K562 (cell line): Measurements from ENCODE around the gene CLEC2L. TPM values are rescaled to one million over a fixed set of nuclear protein-coding genes. Genes with fewer than 3 reads are reported as not detected.

ENCODE experiments used
- ATAC-seq: fragments of 200-7000 bp; cut with Tn5 transposase; 3 replicates; pipeline ENCODE4 v1.9.1; 2020; ENCODE audit warnings: moderate library complexity
- BruUV-seq: library from RNA; stranded (reverse); fragments of 400-500 nt; replicated peaks from 2 replicates; lab custom pipeline; 2021; lab: Mats Ljungman, UMichigan
- CTCF ChIA-PET: fragments of 300-600 bp; formaldehyde crosslinking; extraction: SDS; loops from one replicate; lab custom pipeline; 2021; ENCODE audit warnings: low intra/inter-chr PET ratio; lab: Yijun Ruan, JAX
- POLR2A ChIA-PET: fragments of 300-600, 350-650 bp; sonication (Branson Sonifier 250); formaldehyde crosslinking; extraction: SDS; loops from one replicate; lab custom pipeline; 2021; ENCODE audit warnings: antibody characterized with exemption, inconsistent platforms; lab: Yijun Ruan, JAX
- DNase-seq, 4 experiments: peaks; one replicate each; pipeline versions ENCODE4 v3.0.0 to v3.0.0-alpha.2; 2011 to 2018; ENCODE audit warnings: low spot score in 3 of 4, mixed read lengths in 3 of 4; ENCODE audit errors: extremely low read depth in 1 of 4
- FAIRE-seq: peaks from 2 replicates; lab custom pipeline; 2011; peaks lifted over from hg19 to GRCh38; lab: Jason Lieb, UNC
- H2AFZ ChIP-seq: 2 replicates; pipeline ENCODE4 v1.6.0; 2011; ENCODE audit warnings: low read depth, low read length, control low read depth, inconsistent platforms
- H3K27ac ChIP-seq: fragments of 200-600 bp; 3 replicates; pipeline ENCODE4 v1.8.0; 2011; ENCODE audit warnings: low read depth, mild to moderate bottlenecking, control low read depth, inconsistent platforms, low read length, moderate library complexity, mixed read lengths; ENCODE audit errors: extremely low read depth
- H3K27me3 ChIP-seq, 2 experiments: fragments of 300-600 bp in 1 of 2; 2 replicates in 1 of 2; 3 replicates in 1 of 2; pipeline versions ENCODE4 v1.6.0 to v1.8.0; 2011; ENCODE audit warnings: inconsistent platforms in 2 of 2, low read length in 2 of 2, mild to moderate bottlenecking in 1 of 2, mixed read lengths in 1 of 2, moderate library complexity in 1 of 2; ENCODE audit not compliant: control insufficient read depth in 2 of 2, insufficient read depth in 2 of 2
- H3K36me3 ChIP-seq: fragments of 300-600 bp; 3 replicates; pipeline ENCODE4 v1.8.0; 2011; ENCODE audit warnings: mild to moderate bottlenecking, low read length, inconsistent platforms; ENCODE audit not compliant: control insufficient read depth, insufficient read depth
- H3K4me1 ChIP-seq, 2 experiments: fragments of 200-600 bp in 1 of 2; replicated peaks in 1 of 2; 2 replicates in 1 of 2; 3 replicates in 1 of 2; pipeline versions ENCODE4 v1.5.1 to v1.8.0; 2011; ENCODE audit warnings: inconsistent platforms in 2 of 2, low read length in 2 of 2, mild to moderate bottlenecking in 1 of 2, mixed read lengths in 1 of 2, moderate library complexity in 1 of 2; ENCODE audit not compliant: control insufficient read depth in 2 of 2, insufficient read depth in 2 of 2
- H3K4me2 ChIP-seq: 2 replicates; pipeline ENCODE4 v1.6.1; 2011; ENCODE audit warnings: low read length, control low read depth, inconsistent platforms, mixed read lengths; ENCODE audit not compliant: insufficient read depth
- H3K4me3 ChIP-seq: fragments of 200-600 bp; sonication (generic), shearing (Covaris generic); 2 replicates; pipeline ENCODE4 v1.5.1; 2016; ENCODE audit warnings: control low read depth, inconsistent platforms
- H3K79me2 ChIP-seq: fragments of 200-600 bp; 3 replicates; pipeline ENCODE4 v1.8.0; 2011; ENCODE audit warnings: low read length, inconsistent platforms; ENCODE audit not compliant: control insufficient read depth, insufficient read depth
- H3K9ac ChIP-seq, 2 experiments: 2 replicates each; pipeline versions ENCODE4 v1.6.0 to v1.6.1; 2011; ENCODE audit warnings: low read depth in 2 of 2, low read length in 2 of 2, control low read depth in 1 of 2, inconsistent platforms in 1 of 2, mild to moderate bottlenecking in 1 of 2, mixed read lengths in 1 of 2; ENCODE audit not compliant: insufficient read depth in 1 of 2
- H3K9me1 ChIP-seq: one replicate; pipeline ENCODE4 v1.6.0; 2011; ENCODE audit warnings: inconsistent platforms, mild to moderate bottlenecking, low read length, moderate library complexity; ENCODE audit not compliant: control insufficient read depth, insufficient read depth
- H3K9me3 ChIP-seq: replicated peaks from 2 replicates; pipeline ENCODE4 v1.5.1; 2011; ENCODE audit warnings: low read depth, low read length, inconsistent platforms; ENCODE audit not compliant: control insufficient read depth, insufficient read depth
- H4K20me1 ChIP-seq: replicated peaks from 2 replicates; pipeline ENCODE4 v1.6.1; 2011; ENCODE audit warnings: low read length, inconsistent platforms, mixed read lengths; ENCODE audit not compliant: control insufficient read depth, insufficient read depth
- CBX1 ChIP-seq: sonication (generic); IDR thresholded peaks from 2 replicates; pipeline ENCODE4 v1.6.1; 2016; ENCODE audit warnings: antibody characterized with exemption, low read depth, mild to moderate bottlenecking
- CREB3L1 ChIP-seq: fragments of 450-650 bp; IDR thresholded peaks from 2 replicates; pipeline ENCODE4 v1.6.1; 2014; ENCODE audit warnings: low read depth, mild to moderate bottlenecking, moderate library complexity, borderline replicate concordance
- FOXP1 ChIP-seq: sonication (generic); formaldehyde crosslinking; IDR thresholded peaks from 2 replicates; pipeline ENCODE4 v1.8.0; 2022; ENCODE audit warnings: mild to moderate bottlenecking, missing genetic modification reagents
- GABPA ChIP-seq: fragments of 200-800 bp; sonication (Bioruptor generic); conservative IDR thresholded peaks from 2 replicates; pipeline ENCODE4 v1.6.1; 2016; ENCODE audit warnings: low read depth, missing genetic modification characterization, missing compliant biosample characterization
- HEY1 ChIP-seq: fragments of 250-450 bp; sonication (Bioruptor Pico); IDR thresholded peaks from 2 replicates; pipeline ENCODE4 v1.5.0; 2020; ENCODE audit warnings: mild to moderate bottlenecking, moderate library complexity, borderline replicate concordance
- KDM5B ChIP-seq: fragments of 200-600 bp; sonication (generic); IDR thresholded peaks from 2 replicates; pipeline ENCODE4 v1.6.1; 2012; ENCODE audit warnings: low read depth, mild to moderate bottlenecking, moderate library complexity, low read length, control low read depth, inconsistent platforms; ENCODE audit not compliant: insufficient replicate concordance
- MCM3 ChIP-seq: fragments of 450-650 bp; IDR thresholded peaks from 2 replicates; pipeline ENCODE4 v1.6.1; 2016
- MTA3 ChIP-seq: fragments of 450-650 bp; formaldehyde crosslinking; IDR thresholded peaks from 2 replicates; pipeline ENCODE4 v1.6.1; 2017; ENCODE audit warnings: mild to moderate bottlenecking, borderline replicate concordance
- NR1H2 ChIP-seq: sonication (generic); formaldehyde crosslinking; IDR thresholded peaks from 2 replicates; pipeline ENCODE4 v1.4.0; 2020; ENCODE audit warnings: mild to moderate bottlenecking, missing genetic modification reagents
- POLR2G ChIP-seq: fragments of 200-400 bp; formaldehyde crosslinking; IDR thresholded peaks from 2 replicates; pipeline ENCODE4 v1.6.1; 2017; ENCODE audit warnings: low read depth, mild to moderate bottlenecking, antibody characterized with exemption, low read length, moderate library complexity
- RFX1 ChIP-seq: fragments of 450-650 bp; IDR thresholded peaks from 2 replicates; pipeline ENCODE4 v1.6.1; 2016; ENCODE audit warnings: mild to moderate bottlenecking, moderate library complexity
- XRCC3 ChIP-seq: fragments of 450-650 bp; IDR thresholded peaks from 2 replicates; pipeline ENCODE4 v1.6.1; 2017; ENCODE audit warnings: mild to moderate bottlenecking, moderate library complexity
- ZBTB17 ChIP-seq: fragments of 450-650 bp; formaldehyde crosslinking; IDR thresholded peaks from 2 replicates; pipeline ENCODE4 v1.4.0; 2020; ENCODE audit warnings: mild to moderate bottlenecking
- ZC3H4 ChIP-seq: sonication (generic); formaldehyde crosslinking; IDR thresholded peaks from 2 replicates; pipeline ENCODE4 v1.9.0; 2021; ENCODE audit warnings: missing genetic modification reagents, borderline replicate concordance
- ZNF232 ChIP-seq: sonication (generic); formaldehyde crosslinking; IDR thresholded peaks from 2 replicates; pipeline ENCODE4 v1.8.0; 2022; ENCODE audit warnings: mild to moderate bottlenecking, missing genetic modification reagents
- ZNF316 ChIP-seq: fragments of 450-650 bp; IDR thresholded peaks from 2 replicates; pipeline ENCODE4 v1.6.1; 2016
- ZNF431 ChIP-seq: sonication (generic); formaldehyde crosslinking; IDR thresholded peaks from 2 replicates; pipeline ENCODE4 v1.8.0; 2022; ENCODE audit warnings: mild to moderate bottlenecking, missing genetic modification reagents
- ZNF511 ChIP-seq: sonication (generic); formaldehyde crosslinking; IDR thresholded peaks from 2 replicates; pipeline ENCODE4 v1.8.0; 2022; ENCODE audit warnings: mild to moderate bottlenecking, missing genetic modification reagents
- WGBS: fragments of 100-300 bp; shearing (Covaris generic); methylation state at CpG from one replicate; pipeline ENCODE4 v1.1.6; 2016; ENCODE audit warnings: low coverage, mixed read lengths; ENCODE audit not compliant: insufficient coverage; ENCODE audit errors: missing lambda C conversion rate; 5-methylcytosine and 5-hydroxymethylcytosine counted together
- in situ Hi-C: fragments of 300-500 bp; cut with MboI; formaldehyde crosslinking; loops from 4 replicates; pipeline ENCODE4 v1.15.0; 2018; ENCODE audit warnings: inconsistent platforms, mixed read lengths
- intact Hi-C: fragments of 100-400 bp; cut with micrococcal nuclease; formaldehyde crosslinking; loops from 2 replicates; pipeline ENCODE4 v1.14.2; 2022
- polyA plus RNA-seq, 8 experiments: library from polyadenylated mRNA; depleted of rRNA in 4 of 8; stranded (reverse) in 5 of 8; unstranded in 3 of 8; fragments of >200 nt; fragmentation: Nextera tagmentation in 2 of 8; fragmentation: Illumina TruSeq in 1 of 8; extraction: Ambion mirVana in 2 of 8; extraction: Trizol in 1 of 8; gene quantifications; 2 replicates each; pipeline versions ENCODE4 v1.2.1 to v1.2.3, GENCODE V29; 2011 to 2014; ENCODE audit warnings: inconsistent platforms in 1 of 8, missing spikeins in 1 of 8
- total RNA-seq, 7 experiments: library from RNA; depleted of rRNA in 6 of 7; stranded (reverse); fragments of >200 nt in 6 of 7; fragmentation: Illumina TruSeq in 2 of 7; extraction: Trizol in 2 of 7; gene quantifications; 2 replicates each; pipeline versions ENCODE4 v1.2.1 to v1.2.3, GENCODE V29; 2011 to 2021; ENCODE audit warnings: low replicate concordance in 1 of 7

Gene CLEC2L
- total and polyA plus RNA-seq, 9 of the 15 experiments (the other 6 are each of a cell fraction or from before 2014, with no cell fraction given): 0.84 to 5.5 (median 1.8) TPM

- Histone ChIP-seq H2AFZ (peak overlapping the region; percentile 89), H3K9ac (0 out of 4 replicates have a peak overlapping the region, but pooled peaks of 1 of the 2 experiments have one; percentile 6), H3K27me3 (peaks cover 25 to 70% of the 10 kb centered on the region in 2 experiments), H4K20me1 (0 out of 2 replicates have a peak, but pooled peaks cover 7% of the 10 kb centered on the region), H3K36me3 (no peaks in the 10 kb centered on the region), H3K4me1 (peaks cover 21 to 26% of the 10 kb centered on the region in 2 experiments; a peak in 4 of 5 replicates), H3K4me3 (peak overlapping the region; percentile 14), H3K9me1 (no peaks in the 10 kb centered on the region), H3K79me2 (peaks cover 6% of the 10 kb centered on the region; the same call in 1 of the 3 replicates), H3K9me3 (no peaks in the 10 kb centered on the region), H3K4me2 (peak overlapping the region; percentile 72), H3K27ac (no peak overlapping the region; the same call in 2 of the 3 replicates)
- ChIA-PET CTCF (no interaction called here), POLR2A (interaction anchor here (0.5 to 1.2 kb wide), 3 partner anchors 17 to 127 kb away, joined by 3 read pairs; no protein-coding TSS in a partner anchor)
- TSS peak; percentile 76 for BruUV-seq
- FAIRE-seq: peak; percentile 75
- 35% methylated on average over 28 of the region's 28 CpGs for WGBS
- intact Hi-C loops: no loop called here
- DNase-seq: peak; percentile 59 to 92 (median 85)
- in situ Hi-C loops: no loop called here
- ATAC-seq: peak; percentile 74
- no peak for TF ChIP-seq ZC3H4 (CRISPR knock-in tag)
- no peak for TF ChIP-seq GABPA (tag)
- TF ChIP-seq XRCC3: no peak
- no peak for TF ChIP-seq RFX1
- TF ChIP-seq HEY1 (CRISPR knock-in tag): no peak
- no peak for TF ChIP-seq MCM3
- peak; percentile 84 for TF ChIP-seq ZNF511 (CRISPR knock-in tag)
- TF ChIP-seq POLR2G: peak; percentile 74
- no peak for TF ChIP-seq NR1H2 (CRISPR knock-in tag)
- TF ChIP-seq ZNF232: no peak
- peak; percentile 59; the same call in 1 of the 2 replicates for TF ChIP-seq CBX1
- TF ChIP-seq ZNF316: no peak
- 0 out of 2 replicates have a peak, but pooled peaks have one; percentile 7 for TF ChIP-seq MTA3
- peak; percentile 69; the same call in 1 of the 2 replicates for TF ChIP-seq ZNF431 (CRISPR knock-in tag)
- TF ChIP-seq FOXP1 (CRISPR knock-in tag): 0 out of 2 replicates have a peak, but pooled peaks have one; percentile 78
- TF ChIP-seq ZBTB17 (CRISPR knock-in tag): no peak
- peak; percentile 99 for TF ChIP-seq KDM5B
- TF ChIP-seq CREB3L1: no peak
Measured at GRCh38 chr7:139542308-139543151, 19.0 kb downstream of the CLEC2L start.
